H1 (cell line): ENCODE results near the gene OSR1. TPM values are rescaled to one million over a fixed set of nuclear protein-coding genes. Genes with fewer than 3 reads are reported as not detected.

Source experiments
- BRCA1 ChIP-seq: IDR thresholded peaks from 2 replicates; pipeline ENCODE4 v1.6.1; 2012; ENCODE audit warnings: low read depth, low read length, improper control_type of control experiment
- CHD1 ChIP-seq: IDR thresholded peaks from 2 replicates; pipeline ENCODE4 v1.6.1; 2012; ENCODE audit warnings: low read depth, low read length, improper control_type of control experiment
- CHD2 ChIP-seq: IDR thresholded peaks from 2 replicates; pipeline ENCODE4 v1.6.1; 2012; ENCODE audit warnings: low read length, improper control_type of control experiment
- EGR1 ChIP-seq: IDR thresholded peaks from 2 replicates; pipeline ENCODE4 v1.6.1; 2011; ENCODE audit warnings: low read depth, low read length, borderline replicate concordance
- EZH2 ChIP-seq: fragments of 200-600 bp; sonication (generic); IDR thresholded peaks from 2 replicates; pipeline ENCODE4 v1.7.1; 2012; ENCODE audit warnings: low read depth, mild to moderate bottlenecking, moderate library complexity, low read length, inconsistent platforms; ENCODE audit not compliant: severe bottlenecking
- FOSL1 ChIP-seq: IDR thresholded peaks from 2 replicates; pipeline ENCODE4 v1.6.1; 2011; ENCODE audit warnings: mild to moderate bottlenecking, low read depth, low read length, moderate library complexity; ENCODE audit not compliant: insufficient read depth
- GTF2F1 ChIP-seq: IDR thresholded peaks from 2 replicates; pipeline ENCODE4 v1.6.1; 2012; ENCODE audit warnings: low read depth, low read length, improper control_type of control experiment, borderline replicate concordance
- JUN ChIP-seq: IDR thresholded peaks from 2 replicates; pipeline ENCODE4 v1.6.1; 2011; ENCODE audit warnings: low read depth, mild to moderate bottlenecking, improper control_type of control experiment, low read length
- NRF1 ChIP-seq: IDR thresholded peaks from 2 replicates; pipeline ENCODE4 v1.6.1; 2011; ENCODE audit warnings: mild to moderate bottlenecking, low read depth, low read length, improper control_type of control experiment
- POLR2AphosphoS5 ChIP-seq: IDR thresholded peaks from 2 replicates; pipeline ENCODE4 v1.6.1; 2011; ENCODE audit warnings: low read depth, low read length
- RNF2 ChIP-seq: fragments of 200-900, 300-1000 bp; sonication (generic); IDR thresholded peaks from 2 replicates; pipeline ENCODE4 v1.7.1; 2016; ENCODE audit warnings: borderline replicate concordance, low read depth, mild to moderate bottlenecking, antibody characterized with exemption, low read length; ENCODE audit not compliant: poor library complexity, severe bottlenecking; ENCODE audit errors: missing control alignments
- RXRA ChIP-seq: IDR thresholded peaks from 2 replicates; pipeline ENCODE4 v1.6.1; 2011; ENCODE audit warnings: low read depth, mild to moderate bottlenecking, low read length, moderate library complexity; ENCODE audit not compliant: insufficient read depth
- SP1 ChIP-seq: IDR thresholded peaks from 2 replicates; pipeline ENCODE4 v1.6.1; 2011; ENCODE audit warnings: low read depth, low read length
- SRF ChIP-seq: IDR thresholded peaks from 2 replicates; pipeline ENCODE4 v1.6.1; 2011; ENCODE audit warnings: mild to moderate bottlenecking, low read depth, low read length, moderate library complexity
- TAF1 ChIP-seq: IDR thresholded peaks from 2 replicates; pipeline ENCODE4 v1.6.1; 2011; ENCODE audit warnings: mild to moderate bottlenecking, low read depth, low read length
- TAF7 ChIP-seq: optimal IDR thresholded peaks from 2 replicates; pipeline ENCODE3; 2011; ENCODE audit warnings: low read depth, mild to moderate bottlenecking, inconsistent platforms, low read length, moderate library complexity, borderline replicate concordance
- TBP ChIP-seq: IDR thresholded peaks from 2 replicates; pipeline ENCODE4 v1.6.1; 2011; ENCODE audit warnings: low read depth, low read length, improper control_type of control experiment
- TEAD4 ChIP-seq: IDR thresholded peaks from 2 replicates; pipeline ENCODE4 v1.6.1; 2012; ENCODE audit warnings: low read depth, low read length, inconsistent platforms, mixed read lengths
- ZNF274 ChIP-seq: IDR thresholded peaks from 2 replicates; pipeline ENCODE4 v1.7.0; 2012; ENCODE audit warnings: low read length, borderline replicate concordance; ENCODE audit errors: extremely low read depth
- polyA plus RNA-seq, 7 experiments: library from polyadenylated mRNA; depleted of rRNA in 3 of 7; stranded (reverse) in 5 of 7; unstranded in 2 of 7; fragments of >200 nt in 5 of 7; fragments of 200-250 nt in 2 of 7; gene quantifications; 1 replicate in 5 of 7; 2 replicates in 1 of 7; 4 replicates in 1 of 7; pipeline versions ENCODE4 v1.2.1 to v1.2.3, GENCODE V29; 2011 to 2013; ENCODE audit warnings: missing spikeins in 2 of 7, mixed read lengths in 2 of 7
- total RNA-seq: library from RNA; stranded (reverse); fragmentation: NEBNext Ultra II Directional; extraction: Animal tissue kit (Norgen Biotek cat#: 25700); gene quantifications from 2 replicates; pipeline ENCODE4 v1.2.1, GENCODE V29; 2021
- TF ChIP-seq, protein P1 (sequence below): IDR thresholded peaks from 2 replicates; pipeline ENCODE4 v1.6.1; 2012; ENCODE audit warnings: inconsistent platforms
- TF ChIP-seq, protein P2 (sequence below): IDR thresholded peaks from 2 replicates; pipeline ENCODE4 v1.6.1; 2012; ENCODE audit warnings: low read length, inconsistent platforms

The OSR1 gene
- total and polyA plus RNA-seq, 2 of the 8 experiments (the other 6 are each of a cell fraction or from before 2014, with no cell fraction given): 0.05 to 0.22 TPM

- TF ChIP-seq TEAD4 (0 out of 2 replicates have a peak, but pooled peaks have one; percentile 2), EZH2 (no peak), CHD2 (no peak), FOSL1 (no peak), SP1 (0 out of 2 replicates have a peak, but pooled peaks have one; percentile 25), TBP (peak; percentile 66), TAF7 (peak; percentile 12), POLR2AphosphoS5 (peak; percentile 50; the same call in 1 of the 2 replicates), SRF (no peak), BRCA1 (no peak), ZNF274 (no peak), GTF2F1 (no peak), RNF2 (no peak), JUN (no peak), EGR1 (no peak), TAF1 (peak; percentile 76; the same call in 1 of the 2 replicates), RXRA (no peak), CHD1 (no peak), NRF1 (peak; percentile 79)
- TF ChIP-seq, protein P1, sequence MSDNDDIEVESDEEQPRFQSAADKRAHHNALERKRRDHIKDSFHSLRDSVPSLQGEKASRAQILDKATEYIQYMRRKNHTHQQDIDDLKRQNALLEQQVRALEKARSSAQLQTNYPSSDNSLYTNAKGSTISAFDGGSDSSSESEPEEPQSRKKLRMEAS: no peak
- TF ChIP-seq, protein P2, sequence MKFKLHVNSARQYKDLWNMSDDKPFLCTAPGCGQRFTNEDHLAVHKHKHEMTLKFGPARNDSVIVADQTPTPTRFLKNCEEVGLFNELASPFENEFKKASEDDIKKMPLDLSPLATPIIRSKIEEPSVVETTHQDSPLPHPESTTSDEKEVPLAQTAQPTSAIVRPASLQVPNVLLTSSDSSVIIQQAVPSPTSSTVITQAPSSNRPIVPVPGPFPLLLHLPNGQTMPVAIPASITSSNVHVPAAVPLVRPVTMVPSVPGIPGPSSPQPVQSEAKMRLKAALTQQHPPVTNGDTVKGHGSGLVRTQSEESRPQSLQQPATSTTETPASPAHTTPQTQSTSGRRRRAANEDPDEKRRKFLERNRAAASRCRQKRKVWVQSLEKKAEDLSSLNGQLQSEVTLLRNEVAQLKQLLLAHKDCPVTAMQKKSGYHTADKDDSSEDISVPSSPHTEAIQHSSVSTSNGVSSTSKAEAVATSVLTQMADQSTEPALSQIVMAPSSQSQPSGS: peak; percentile 95
Observed at GRCh38 chr2:19347619-19348562, 10.5 kb downstream of the OSR1 start (continued).
